Measurements from ENCODE around the gene MYO18A.

GRCh38 chr17:29165800-29166506 lies 14.2 kb downstream of the MYO18A start:
- TF ChIP-seq CTCF (IDR thresholded peaks at IDR 0.05) (no peak), POLR2A (IDR thresholded peaks at IDR 0.05) (no peak)

Data from uterus (tissue), 2 donors.